ENCODE data around the gene CMTM4.
"Not testable (repeated sequence)": the region's sequence is repeated elsewhere in the genome, so short reads cannot be mapped to it uniquely, and the experiment has no call there.

Gene CMTM4

GRCh38 chr16:66639091-66639885, 57.3 kb downstream of the CMTM4 start:
- no peak for DNase-seq

GRCh38 chr16:66637806-66638205, 58.7 kb downstream of the CMTM4 start:
- DNase-seq = no peak

- DNase-seq = no peak
Measured at GRCh38 chr16:66636199-66636598, 60.3 kb downstream of the CMTM4 start.

GRCh38 chr16:66635406-66635805, 61.1 kb downstream of the CMTM4 start:
- DNase-seq = no peak

GRCh38 chr16:66634527-66635196, 61.9 kb downstream of the CMTM4 start:
- DNase-seq = no peak

GRCh38 chr16:66631558-66631957, 65.0 kb downstream of the CMTM4 start:
- DNase-seq = not testable (repeated sequence)

- DNase-seq = not testable (repeated sequence)
Measured at GRCh38 chr16:66630561-66631260, 65.8 kb downstream of the CMTM4 start.

GRCh38 chr16:66629856-66630255, 66.7 kb downstream of the CMTM4 start:
- no peak for DNase-seq

- DNase-seq = not testable (repeated sequence)
Measured at GRCh38 chr16:66627611-66628378, 68.7 kb downstream of the CMTM4 start.

GRCh38 chr16:66623755-66624154, 72.8 kb downstream of the CMTM4 start:
- DNase-seq = no peak

GRCh38 chr16:66622863-66623262, 73.7 kb downstream of the CMTM4 start:
- no peak for DNase-seq

GRCh38 chr16:66621973-66622372, 74.6 kb downstream of the CMTM4 start:
- no peak for DNase-seq

GRCh38 chr16:66620429-66620795, 76.1 kb downstream of the CMTM4 start:
- DNase-seq = no peak

GRCh38 chr16:66619534-66620428, 76.8 kb downstream of the CMTM4 start:
- no peak for DNase-seq

GRCh38 chr16:66618588-66619375, 77.8 kb downstream of the CMTM4 start:
- DNase-seq = no peak

GRCh38 chr16:66617728-66618127, 78.8 kb downstream of the CMTM4 start:
- DNase-seq = no peak

- DNase-seq = no peak
Measured at GRCh38 chr16:66617010-66617434, 79.5 kb downstream of the CMTM4 start.

- DNase-seq = no peak
Measured at GRCh38 chr16:66616592-66616991, 80.0 kb downstream of the CMTM4 start.

GRCh38 chr16:66616169-66616568, 80.4 kb downstream of the CMTM4 start:
- DNase-seq = no peak

- DNase-seq = no peak
Measured at GRCh38 chr16:66614161-66614802, 82.3 kb downstream of the CMTM4 start.

- no peak for DNase-seq
Measured at GRCh38 chr16:66612422-66612821, 84.1 kb downstream of the CMTM4 start.
